HL-60 (cell line): ENCODE data around the gene VPS26C.

Experiments used
- DNase-seq, 2 experiments: peaks; one replicate each; pipeline ENCODE4 v3.0.0-alpha.2; 2010 to 2020; ENCODE audit warnings: low read depth in 1 of 2, low spot score in 1 of 2
- H3K27ac ChIP-seq: fragments of 250-450 bp; sonication (Bioruptor Pico); replicated peaks from 2 replicates; pipeline ENCODE4 v1.5.1; 2020; ENCODE audit warnings: mild to moderate bottlenecking, moderate library complexity
- H3K27me3 ChIP-seq: fragments of 250-450 bp; sonication (Bioruptor Pico); 2 replicates; pipeline ENCODE4 v1.5.1; 2021; ENCODE audit warnings: mild to moderate bottlenecking, moderate library complexity; ENCODE audit not compliant: insufficient read depth, poor library complexity, severe bottlenecking
- H3K4me3 ChIP-seq: replicated peaks from 2 replicates; pipeline ENCODE4 v1.5.1; 2011; ENCODE audit warnings: mild to moderate bottlenecking, control low read depth, low read length; ENCODE audit not compliant: insufficient read depth
- CTCF ChIP-seq: IDR thresholded peaks from one replicate; pipeline ENCODE4 v1.5.1; 2011; ENCODE audit warnings: low read length, control low read depth, inconsistent platforms; ENCODE audit not compliant: insufficient read depth
- GABPA ChIP-seq: IDR thresholded peaks from 2 replicates; pipeline ENCODE4 v1.6.1; 2012; ENCODE audit warnings: low read depth
- POLR2AphosphoS5 ChIP-seq: IDR thresholded peaks from 2 replicates; pipeline ENCODE4 v1.6.1; 2012; ENCODE audit warnings: low read depth
- REST ChIP-seq: IDR thresholded peaks from 2 replicates; pipeline ENCODE4 v1.6.1; 2012; ENCODE audit warnings: low read depth; ENCODE audit not compliant: insufficient replicate concordance
- SPI1 ChIP-seq: IDR thresholded peaks from 2 replicates; pipeline ENCODE4 v1.6.1; 2012; ENCODE audit warnings: low read depth, mild to moderate bottlenecking, borderline replicate concordance

The VPS26C gene

GRCh38 chr21:37257967-37258877 lies 8.9 kb downstream of the VPS26C start:
- TF ChIP-seq POLR2AphosphoS5 (peak; percentile 81), REST (no peak), CTCF (no peak)
- Histone ChIP-seq H3K4me3 (peak overlapping the region; percentile 48), H3K27me3 (no peaks in the 10 kb centered on the region), H3K27ac (peak overlapping the region; percentile 96)
- peak; percentile 78 to 94 for DNase-seq

- peak overlapping the region; percentile 96 for H3K27ac ChIP-seq
- TF ChIP-seq GABPA (no peak), POLR2AphosphoS5 (peak; percentile 5; the same call in 1 of the 2 replicates), SPI1 (peak; percentile 18; the same call in 1 of the 2 replicates), CTCF (no peak), REST (no peak)
- peak; percentile 69 to 71 for DNase-seq
- no peaks in the 10 kb centered on the region for H3K27me3 ChIP-seq
- H3K4me3 ChIP-seq, result peak overlapping the region; percentile 48
Observed at GRCh38 chr21:37257511-37257966, 9.6 kb downstream of the VPS26C start.

GRCh38 chr21:37253991-37254390 lies 13.1 kb downstream of the VPS26C start:
- TF ChIP-seq CTCF (no peak), SPI1 (no peak), GABPA (no peak), REST (no peak), POLR2AphosphoS5 (no peak)
- Histone ChIP-seq H3K27ac (no peak overlapping the region), H3K4me3 (no peak overlapping the region), H3K27me3 (no peaks in the 10 kb centered on the region)
- DNase-seq, result no peak
